Adrenal gland (tissue), 12 donors: ENCODE results near the gene CEP72. TPM values are rescaled to one million over a fixed set of nuclear protein-coding genes. Genes with fewer than 3 reads are reported as not detected.
"Not testable (repeated sequence)": the region's sequence is repeated elsewhere in the genome, so short reads cannot be mapped to it uniquely, and the experiment has no call there.

ENCODE experiments used
- DNase-seq, 7 donors: peaks; one replicate each; pipeline ENCODE4 v3.0.0-alpha.2; 2019 to 2020
- H3K27ac ChIP-seq, 5 donors: fragments of 200-600 bp; sonication (generic) in 4 of 5; 1 replicate in 3 of 5; 2 replicates in 2 of 5; pipeline versions ENCODE4 v1.5.1 to v1.8.0; 2016 to 2020; ENCODE audit warnings: mild to moderate bottlenecking in 1 of 5
- H3K27me3 ChIP-seq: fragments of 200-600 bp; 2 replicates; pipeline ENCODE4 v1.8.0; 2021
- H3K36me3 ChIP-seq, 2 donors: fragments of 200-600 bp; replicated peaks in 1 of 2; 1 replicate in 1 of 2; 2 replicates in 1 of 2; pipeline versions ENCODE4 v1.5.1 to v1.8.0; 2018 to 2022
- H3K4me1 ChIP-seq, 2 donors: fragments of 200-600 bp; replicated peaks in 1 of 2; 1 replicate in 1 of 2; 2 replicates in 1 of 2; pipeline versions ENCODE4 v1.5.1 to v1.8.0; 2018 to 2021
- H3K4me3 ChIP-seq, 4 donors: fragments of 200-600 bp; sonication (generic) in 3 of 4; one replicate each; pipeline ENCODE4 v1.5.1; 2016 to 2018
- H3K9me3 ChIP-seq, 3 donors: fragments of 200-600 bp; sonication (generic) in 1 of 3; replicated peaks in 1 of 3; 1 replicate in 2 of 3; 2 replicates in 1 of 3; pipeline versions ENCODE4 v1.5.1 to v1.8.0; 2016 to 2021
- POLR2A ChIP-seq, 2 donors: fragments of 450-650 bp; IDR thresholded peaks; one replicate each; pipeline ENCODE4 v1.6.1; 2017; ENCODE audit warnings: antibody characterized with exemption in 2 of 2, mild to moderate bottlenecking in 2 of 2, moderate library complexity in 1 of 2
- WGBS, 4 donors: extraction: QIAGEN DNeasy Blood & Tissue Kit in 2 of 4; methylation state at CpG; one replicate each; pipeline versions ENCODE4 v1.1.5 to v1.1.7; 2013 to 2017; 5-methylcytosine and 5-hydroxymethylcytosine counted together
- intact Hi-C, 2 donors: fragments of 100-400 bp; cut with DNase I; formaldehyde crosslinking; loops; one replicate each; pipeline versions ENCODE4 v1.14.1 to v1.15.0; 2022 to 2023
- polyA plus RNA-seq, 3 donors: library from polyadenylated mRNA; stranded (reverse); fragments of 200-250 nt in 2 of 3; fragments of 350-450 nt in 1 of 3; fragmentation: Illumina TruSeq in 1 of 3; extraction: RNeasy Lipid Tissue Mini Kit (QIAGEN cat#74804) in 1 of 3; gene quantifications; one replicate each; pipeline ENCODE4 v1.2.3, GENCODE V29; 2013 to 2014
- total RNA-seq, 9 donors: library from RNA; depleted of rRNA in 4 of 9; stranded (reverse); fragments of >200 nt in 4 of 9; fragments of 120-200 nt in 1 of 9; fragmentation: NEBNext Ultra II Directional in 1 of 9; extraction: Animal tissue kit (Norgen Biotek cat#: 25700) in 1 of 9; gene quantifications; one replicate each; pipeline versions ENCODE4 v1.1.0 to v1.2.4, GENCODE V29; 2013 to 2023
- TF ChIP-seq, protein P1 (sequence below), 6 experiments: fragments of 450-650 bp in 4 of 6; fragments of 200-600 bp in 2 of 6; sonication (generic) in 1 of 6; IDR thresholded peaks; 1 replicate in 5 of 6; 2 replicates in 1 of 6; pipeline versions ENCODE4 v1.5.1 to v1.8.0; 2016 to 2021; ENCODE audit warnings: antibody characterized with exemption in 6 of 6, mild to moderate bottlenecking in 2 of 6, moderate library complexity in 1 of 6
- donor health status: healthy with polysubstance abuse.
- donor health status: Bipolar disorder and iron deficiency.
- donor health status: DM: yes; HTN: yes; CAD: no.
- donor health status: DM: no; HTN: no; CAD: no.
- donor health status: DM: no; HTN: no; CAD: no.
- donor health status: DM: yes; HTN: yes; CAD: no.

CEP72 gene
- total and polyA plus RNA-seq, 12 donors: 0.36 to 7.8 (median 2.5) TPM

DNA sequence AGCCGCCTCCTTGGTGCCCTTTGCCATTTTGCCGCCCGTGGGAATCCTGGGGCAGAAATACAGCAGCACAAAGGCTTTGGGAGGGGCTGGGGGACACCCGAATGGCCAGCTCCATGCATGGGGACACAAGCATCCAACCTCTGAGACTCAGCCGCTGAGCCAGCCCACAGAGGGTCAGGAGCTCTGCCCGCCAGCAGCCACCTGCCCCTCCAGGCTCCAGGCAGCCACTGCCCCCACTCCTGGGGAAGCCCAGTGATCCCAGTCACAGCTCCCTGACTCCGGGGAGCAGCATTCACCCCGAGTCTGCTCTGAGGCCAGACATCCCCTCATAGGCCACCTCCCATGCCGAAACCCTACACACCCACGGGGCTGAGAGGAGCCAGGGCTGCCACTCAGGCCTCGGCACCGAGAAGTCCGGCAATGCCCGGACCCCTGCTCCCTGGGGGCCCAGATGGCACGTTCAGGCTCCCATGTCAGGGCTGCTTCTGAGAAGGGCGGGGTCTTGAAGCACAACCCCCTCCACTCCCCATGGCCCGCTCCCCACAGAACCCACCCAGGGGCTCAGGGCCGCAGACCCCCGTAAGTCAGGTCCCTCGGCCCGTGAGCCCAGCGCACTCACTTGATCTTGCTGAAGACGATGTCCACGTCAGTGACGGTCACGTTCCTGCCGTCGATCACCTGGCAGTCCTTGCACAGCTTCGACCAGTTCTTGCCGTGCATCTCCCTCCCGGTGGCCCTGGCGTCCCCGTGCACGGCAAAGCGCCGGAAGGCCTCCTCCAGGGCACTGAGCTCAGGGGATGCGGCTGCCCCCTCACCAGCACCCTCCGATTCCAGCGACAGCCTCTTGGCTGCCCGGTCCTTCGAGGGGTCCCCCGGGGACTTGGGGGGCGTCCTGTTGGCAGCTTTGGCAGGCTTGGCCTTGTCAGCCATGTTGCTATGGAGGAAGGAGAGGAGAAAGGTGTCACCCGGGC, 65.3 kb downstream of the CEP72 start:
- no peaks in the 10 kb centered on the region for H3K27me3 ChIP-seq
- no peak overlapping the region for H3K4me3 ChIP-seq
- peaks cover 0 to 13% of the 10 kb centered on the region in 2 donors for H3K4me1 ChIP-seq
- no peaks in the 10 kb centered on the region for H3K9me3 ChIP-seq
- H3K27ac ChIP-seq: no peak overlapping the region
- 76 to 79% (median 78%) methylated on average over 22 to 44 of the region's 44 CpGs for WGBS, 4 donors
- intact Hi-C loops: loop anchor here in 1 of 2 donors (10.0 kb wide), 1 partner anchor 117 kb away; no protein-coding TSS in a partner anchor
- DNase-seq: peak in 4 of 7 donors; percentile 5 to 44 (median 14)
- TF ChIP-seq, protein P1, sequence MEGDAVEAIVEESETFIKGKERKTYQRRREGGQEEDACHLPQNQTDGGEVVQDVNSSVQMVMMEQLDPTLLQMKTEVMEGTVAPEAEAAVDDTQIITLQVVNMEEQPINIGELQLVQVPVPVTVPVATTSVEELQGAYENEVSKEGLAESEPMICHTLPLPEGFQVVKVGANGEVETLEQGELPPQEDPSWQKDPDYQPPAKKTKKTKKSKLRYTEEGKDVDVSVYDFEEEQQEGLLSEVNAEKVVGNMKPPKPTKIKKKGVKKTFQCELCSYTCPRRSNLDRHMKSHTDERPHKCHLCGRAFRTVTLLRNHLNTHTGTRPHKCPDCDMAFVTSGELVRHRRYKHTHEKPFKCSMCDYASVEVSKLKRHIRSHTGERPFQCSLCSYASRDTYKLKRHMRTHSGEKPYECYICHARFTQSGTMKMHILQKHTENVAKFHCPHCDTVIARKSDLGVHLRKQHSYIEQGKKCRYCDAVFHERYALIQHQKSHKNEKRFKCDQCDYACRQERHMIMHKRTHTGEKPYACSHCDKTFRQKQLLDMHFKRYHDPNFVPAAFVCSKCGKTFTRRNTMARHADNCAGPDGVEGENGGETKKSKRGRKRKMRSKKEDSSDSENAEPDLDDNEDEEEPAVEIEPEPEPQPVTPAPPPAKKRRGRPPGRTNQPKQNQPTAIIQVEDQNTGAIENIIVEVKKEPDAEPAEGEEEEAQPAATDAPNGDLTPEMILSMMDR (IDR thresholded peaks at IDR 0.05): no peak
- TF ChIP-seq POLR2A (IDR thresholded peaks at IDR 0.05): no peak
- no peaks in the 10 kb centered on the region for H3K36me3 ChIP-seq

DNA sequence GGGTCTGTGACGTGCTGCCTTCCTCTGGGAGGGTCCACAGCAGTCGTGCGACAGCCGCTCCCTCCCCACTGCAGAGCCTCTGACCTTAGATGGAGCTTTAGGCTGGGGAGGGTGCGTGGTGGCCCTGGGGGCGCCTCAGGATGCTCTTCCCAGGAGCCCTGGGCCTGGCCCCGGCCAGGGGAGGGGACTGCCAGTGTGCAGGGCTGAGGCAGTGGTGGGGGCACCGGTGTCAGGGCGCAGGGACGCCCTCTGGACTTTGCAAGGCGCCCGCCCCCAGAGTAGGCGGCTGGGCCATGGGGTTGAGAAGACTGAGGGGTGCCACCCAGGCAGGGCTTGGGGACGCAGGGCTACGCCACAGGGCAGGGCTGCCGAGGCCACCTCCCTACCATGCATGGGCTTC, 66.4 kb downstream of the CEP72 start:
- WGBS, 4 donors: 81 to 100% (median 88%) methylated on average over 1 to 16 of the region's 16 CpGs; no CpG with 5 or more reads in 1 of the 4 donors
- not testable (repeated sequence) for H3K4me1 ChIP-seq, H3K36me3 ChIP-seq, H3K27ac ChIP-seq, H3K9me3 ChIP-seq, H3K4me3 ChIP-seq, H3K27me3 ChIP-seq
- peak in 2 of 7 donors; percentile 11 to 20 for DNase-seq
- intact Hi-C loops: loop anchor here in 1 of 2 donors (10.0 kb wide), 1 partner anchor 116 kb away; no protein-coding TSS in a partner anchor

DNA sequence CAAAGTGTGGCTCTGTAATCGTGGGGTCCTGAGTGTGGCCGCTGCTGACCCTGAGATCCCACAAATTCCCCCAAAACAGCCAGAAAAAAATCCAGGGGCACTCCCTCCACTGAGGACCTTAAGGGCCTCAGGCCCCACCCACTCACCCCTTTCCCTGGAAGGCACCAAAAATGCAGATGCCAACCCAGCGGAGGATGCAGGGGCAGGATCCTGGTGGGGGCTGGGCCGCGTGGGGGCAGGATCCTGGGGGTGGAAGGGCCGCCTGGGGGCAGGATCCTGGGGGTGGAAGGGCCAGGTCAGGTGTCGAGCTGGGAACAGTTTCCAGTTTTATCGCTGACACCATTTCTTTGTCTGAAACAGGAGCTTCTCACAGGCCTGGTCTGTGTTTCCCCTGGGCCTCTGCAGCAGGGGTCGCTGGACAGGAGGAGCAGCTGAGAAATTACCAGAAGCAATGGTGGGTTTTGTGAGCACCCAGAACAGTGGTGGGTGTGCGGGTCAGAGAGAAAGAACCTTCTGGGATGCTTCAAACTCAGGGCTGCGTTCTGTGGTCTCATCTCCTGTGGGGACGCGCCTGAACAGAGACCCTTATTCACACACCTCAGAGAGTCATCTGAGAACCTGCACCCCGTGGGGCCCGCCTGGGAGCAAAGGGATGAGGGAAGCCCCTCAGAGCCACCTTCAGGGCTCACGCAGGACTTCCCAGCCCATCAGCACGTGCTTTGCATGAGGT, 67.2 kb downstream of the CEP72 start:
- H3K9me3 ChIP-seq, H3K4me3 ChIP-seq, H3K36me3 ChIP-seq, H3K27ac ChIP-seq, H3K4me1 ChIP-seq, H3K27me3 ChIP-seq: not testable (repeated sequence)
- DNase-seq: peak in 2 of 7 donors; percentile 10 to 44
- intact Hi-C loops: loop anchor here in 1 of 2 donors (10.0 kb wide), 1 partner anchor 115 kb away; no protein-coding TSS in a partner anchor
- 63 to 80% (median 69%) methylated on average over 3 to 16 of the region's 17 CpGs for WGBS, 4 donors

DNA sequence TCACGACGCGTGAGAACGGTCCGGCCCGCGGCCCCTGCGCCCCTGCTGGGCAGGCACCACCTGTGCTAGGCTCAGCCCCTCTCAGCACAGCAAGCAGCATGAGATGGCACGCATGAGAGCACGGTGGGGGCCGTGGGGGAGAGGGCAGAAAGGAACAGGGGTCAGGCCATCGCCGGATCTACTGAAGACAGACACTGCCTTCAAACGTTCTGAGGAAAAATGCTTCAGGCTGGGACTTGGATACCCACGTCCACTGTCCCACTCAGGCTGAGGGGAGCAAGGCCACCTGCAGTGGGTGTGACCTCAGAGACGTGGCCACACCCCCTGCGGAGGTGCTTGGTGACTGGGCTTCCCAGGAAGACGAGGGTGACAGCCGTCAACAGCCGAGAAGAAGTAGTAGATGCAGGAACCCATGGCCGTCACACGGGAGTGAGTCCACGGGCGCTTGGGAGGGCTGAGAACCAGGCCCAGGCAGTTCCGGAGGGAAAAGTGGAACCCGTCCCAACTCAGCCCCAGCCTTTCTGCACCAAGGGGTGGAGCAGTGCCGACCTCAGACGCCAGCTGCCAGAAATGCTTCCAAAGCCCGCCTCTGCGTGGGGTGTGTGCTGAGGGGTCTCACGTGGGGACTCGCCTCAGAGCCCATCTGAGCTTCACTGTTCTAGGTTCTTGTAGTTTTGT, 68.1 kb downstream of the CEP72 start:
- H3K27ac ChIP-seq, DNase-seq, H3K9me3 ChIP-seq, H3K27me3 ChIP-seq, H3K36me3 ChIP-seq, H3K4me1 ChIP-seq, H3K4me3 ChIP-seq: not testable (repeated sequence)
- intact Hi-C loops: loop anchor here in 1 of 2 donors (10.0 kb wide), 1 partner anchor 95 kb away; no protein-coding TSS in a partner anchor
- 69 to 75% (median 72%) methylated on average over 2 to 11 of the region's 32 CpGs; no CpG with 5 or more reads in 1 of the 4 donors for WGBS, 4 donors

DNA sequence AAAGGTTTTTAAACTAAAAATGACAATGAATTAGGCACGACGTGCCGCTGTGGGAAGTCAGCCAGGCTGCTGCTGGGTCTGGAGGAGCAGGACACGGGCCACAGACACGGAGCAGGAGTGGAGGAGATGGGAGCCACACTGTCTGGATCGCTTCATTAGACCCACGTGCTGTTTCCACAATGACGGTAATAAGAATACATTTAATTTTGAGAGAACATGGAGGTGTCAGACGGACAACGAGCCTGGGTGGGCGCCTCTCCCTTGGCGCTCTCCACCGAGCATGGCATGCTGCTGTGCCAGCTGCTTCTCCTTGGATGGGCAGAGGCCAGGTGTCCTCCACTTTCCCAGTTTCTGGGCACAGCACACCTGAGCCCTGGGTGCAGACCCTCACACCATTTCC, 68.7 kb downstream of the CEP72 start:
- WGBS, 4 donors: 82 to 87% (median 86%) methylated on average over 11 to 13 of the region's 13 CpGs
- intact Hi-C loops: loop anchor here in 1 of 2 donors (10.0 kb wide), 1 partner anchor 94 kb away; no protein-coding TSS in a partner anchor
- H3K4me3 ChIP-seq, H3K9me3 ChIP-seq, H3K36me3 ChIP-seq, H3K4me1 ChIP-seq, H3K27me3 ChIP-seq, DNase-seq, H3K27ac ChIP-seq: not testable (repeated sequence)

DNA sequence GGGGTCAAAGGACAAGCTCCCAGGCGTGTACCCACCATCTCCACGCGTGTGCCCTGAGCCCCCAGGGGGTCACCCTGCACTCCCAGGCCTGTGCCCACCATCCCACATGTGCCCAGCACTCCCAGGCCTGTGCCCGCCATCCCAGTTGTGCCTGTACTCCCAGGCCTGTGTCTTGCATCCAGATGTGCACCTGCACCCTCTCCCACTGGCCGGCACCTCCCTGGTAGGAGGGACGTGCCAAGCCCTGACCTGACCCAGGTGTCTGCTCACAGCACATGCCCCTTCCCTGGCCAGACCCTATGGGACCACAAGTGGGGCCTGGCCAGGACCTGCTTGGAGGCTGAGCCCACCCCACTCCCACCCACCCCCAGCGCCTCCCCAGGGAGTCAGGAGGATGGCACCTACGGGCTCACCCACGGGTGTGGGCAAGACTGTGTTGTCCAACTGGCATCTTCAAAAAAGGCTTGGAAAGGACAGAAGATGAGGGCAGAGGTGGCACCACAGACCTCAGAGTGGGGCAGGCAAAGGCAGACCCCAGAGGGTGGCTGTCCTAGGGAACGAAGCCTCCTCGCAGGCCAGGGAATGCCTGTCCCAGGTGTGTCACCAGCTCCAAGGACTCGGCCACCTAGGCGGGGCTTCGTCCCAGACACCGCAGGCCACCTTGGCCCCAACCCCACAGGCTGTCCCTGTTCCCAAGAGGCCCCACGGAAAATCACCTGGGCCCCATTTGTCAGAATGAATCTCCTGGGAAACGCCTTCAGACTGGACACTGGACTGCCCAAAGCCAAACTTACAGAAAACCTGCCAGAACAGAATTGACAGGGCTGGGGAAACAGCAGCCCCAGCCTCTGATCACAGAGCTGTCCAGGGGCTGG, 69.4 kb downstream of the CEP72 start:
- not testable (repeated sequence) for H3K36me3 ChIP-seq, H3K4me3 ChIP-seq, H3K9me3 ChIP-seq, H3K27ac ChIP-seq, H3K4me1 ChIP-seq, H3K27me3 ChIP-seq
- DNase-seq: peak in 3 of 7 donors; percentile 3 to 31 (median 8)
- intact Hi-C loops: loop anchor here in 1 of 2 donors (10.0 kb wide), 1 partner anchor 93 kb away; no protein-coding TSS in a partner anchor
- WGBS, 4 donors: 83 to 96% (median 91%) methylated on average over 8 to 17 of the region's 17 CpGs

DNA sequence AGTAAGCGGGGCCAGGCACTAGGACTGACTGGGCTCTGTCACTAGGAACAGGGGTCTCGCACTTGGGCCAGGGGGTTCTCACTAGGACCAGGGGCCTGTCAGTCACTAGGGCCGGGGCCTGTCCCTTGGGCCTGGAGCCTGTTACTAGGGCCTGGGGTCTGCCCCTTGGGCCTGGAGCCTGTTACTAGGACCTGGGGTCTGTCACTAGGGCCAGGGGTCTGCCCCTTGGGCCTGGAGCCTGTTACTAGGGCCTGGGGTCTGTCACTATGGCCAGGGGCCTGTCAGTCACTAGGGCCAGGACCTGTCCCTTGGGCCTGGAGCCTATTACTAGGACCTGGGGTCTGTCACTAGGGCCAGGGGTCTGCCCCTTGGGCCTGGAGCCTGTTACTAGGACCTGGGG, 70.1 kb downstream of the CEP72 start:
- not testable (repeated sequence) for H3K36me3 ChIP-seq, H3K27ac ChIP-seq, H3K4me3 ChIP-seq, H3K9me3 ChIP-seq, H3K4me1 ChIP-seq, H3K27me3 ChIP-seq
- WGBS, 4 donors: 86 to 98% methylated on average over 1 to 3 of the region's 3 CpGs; no CpG with 5 or more reads in 2 of the 4 donors
- intact Hi-C loops: loop anchor here in 1 of 2 donors (10.0 kb wide), 1 partner anchor 93 kb away; no protein-coding TSS in a partner anchor
- peak in 1 of 7 donors; percentile 35 for DNase-seq

DNA sequence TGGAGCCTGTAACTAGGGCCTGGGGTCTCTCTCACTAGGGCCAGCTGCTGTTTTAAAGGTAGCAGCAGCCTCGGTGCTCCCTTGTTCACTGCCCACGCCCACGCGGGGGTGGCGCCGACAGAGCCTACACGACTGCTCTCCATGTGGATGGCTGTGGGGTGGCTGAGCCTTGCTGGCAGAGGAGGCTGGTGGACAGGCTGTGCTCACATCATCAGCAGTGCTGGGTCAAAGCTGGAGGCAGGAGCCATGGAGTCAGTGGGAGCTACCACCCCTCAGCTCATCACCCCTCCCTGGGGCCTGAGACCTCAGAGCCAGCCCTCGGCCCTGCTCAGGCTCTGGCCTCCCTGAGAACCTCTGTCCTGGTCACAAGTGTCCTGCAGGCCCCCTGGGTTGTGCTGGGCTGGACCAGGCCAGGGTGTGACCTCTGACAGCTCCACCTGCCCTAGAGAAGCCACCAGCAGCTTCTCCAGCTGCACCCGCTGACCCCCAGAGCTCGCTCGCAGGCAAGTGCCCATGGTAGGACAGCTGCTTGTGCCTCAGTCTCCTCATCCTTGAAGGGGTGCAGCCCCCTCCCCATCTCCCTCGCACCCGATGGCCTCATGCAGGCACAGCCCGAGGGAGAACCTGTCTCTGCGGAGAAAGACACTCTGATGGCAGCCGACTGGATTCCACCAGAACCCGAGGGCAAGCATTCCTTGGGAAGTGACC, 70.7 kb downstream of the CEP72 start:
- not testable (repeated sequence) for H3K27ac ChIP-seq, H3K36me3 ChIP-seq, H3K9me3 ChIP-seq, H3K27me3 ChIP-seq, H3K4me1 ChIP-seq, H3K4me3 ChIP-seq
- peak in 4 of 7 donors; percentile 4 to 48 (median 12) for DNase-seq
- intact Hi-C loops: loop anchor here in 1 of 2 donors (10.0 kb wide), 1 partner anchor 92 kb away; no protein-coding TSS in a partner anchor
- 85 to 93% (median 88%) methylated on average over 5 to 17 of the region's 17 CpGs for WGBS, 4 donors
